Measurements from ENCODE around the gene GALK2.

DNA sequence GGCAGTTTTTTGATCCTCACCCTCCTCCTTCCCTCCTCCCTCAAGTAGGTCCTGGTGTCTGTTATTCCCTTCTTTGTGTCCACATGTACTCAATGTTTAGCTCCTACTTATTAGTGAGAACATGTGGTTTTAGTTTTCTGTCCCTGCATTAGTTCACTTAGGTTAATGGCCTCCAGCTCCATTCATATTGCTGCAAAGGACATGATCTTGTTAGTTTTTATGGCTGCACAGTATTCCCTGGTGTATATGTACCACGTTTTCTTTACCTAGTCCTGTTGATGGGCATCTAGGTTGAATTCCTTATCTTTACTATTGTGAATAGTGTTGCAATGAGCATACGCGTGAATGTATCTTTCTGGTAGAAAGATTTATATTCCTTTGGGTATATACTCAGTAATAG is 191.3 kb downstream of the GALK2 start:
- TF ChIP-seq EZH2phosphoT487 (IDR thresholded peaks at IDR 0.05; ENCODE audit: unreplicated experiment) = no peak
- TF ChIP-seq, protein P1, sequence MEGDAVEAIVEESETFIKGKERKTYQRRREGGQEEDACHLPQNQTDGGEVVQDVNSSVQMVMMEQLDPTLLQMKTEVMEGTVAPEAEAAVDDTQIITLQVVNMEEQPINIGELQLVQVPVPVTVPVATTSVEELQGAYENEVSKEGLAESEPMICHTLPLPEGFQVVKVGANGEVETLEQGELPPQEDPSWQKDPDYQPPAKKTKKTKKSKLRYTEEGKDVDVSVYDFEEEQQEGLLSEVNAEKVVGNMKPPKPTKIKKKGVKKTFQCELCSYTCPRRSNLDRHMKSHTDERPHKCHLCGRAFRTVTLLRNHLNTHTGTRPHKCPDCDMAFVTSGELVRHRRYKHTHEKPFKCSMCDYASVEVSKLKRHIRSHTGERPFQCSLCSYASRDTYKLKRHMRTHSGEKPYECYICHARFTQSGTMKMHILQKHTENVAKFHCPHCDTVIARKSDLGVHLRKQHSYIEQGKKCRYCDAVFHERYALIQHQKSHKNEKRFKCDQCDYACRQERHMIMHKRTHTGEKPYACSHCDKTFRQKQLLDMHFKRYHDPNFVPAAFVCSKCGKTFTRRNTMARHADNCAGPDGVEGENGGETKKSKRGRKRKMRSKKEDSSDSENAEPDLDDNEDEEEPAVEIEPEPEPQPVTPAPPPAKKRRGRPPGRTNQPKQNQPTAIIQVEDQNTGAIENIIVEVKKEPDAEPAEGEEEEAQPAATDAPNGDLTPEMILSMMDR (conservative IDR thresholded peaks at IDR 0.05; ENCODE audit: low read depth in 2 of 2) = no peak
- no peak for TF ChIP-seq EZH2 (IDR thresholded peaks at IDR 0.05; ENCODE audit: low read depth, unreplicated experiment)
- no peak for TF ChIP-seq POLR2AphosphoS5 (IDR thresholded peaks at IDR 0.05; ENCODE audit: low read depth)
- no peak for TF ChIP-seq ZNF331 (CRISPR knock-in tag; IDR thresholded peaks at IDR 0.05; ENCODE audit: low read depth)
- TF ChIP-seq CREB1 (CRISPR knock-in tag; IDR thresholded peaks at IDR 0.05; ENCODE audit: low read depth) = no peak
- no peak for TF ChIP-seq JUNB (IDR thresholded peaks at IDR 0.05; ENCODE audit: unreplicated experiment)
